Progenitor cell of endocrine pancreas (in vitro differentiated cells): ENCODE measurements around the gene NGB. TPM values are rescaled to one million over a fixed set of nuclear protein-coding genes. Genes with fewer than 3 reads are reported as not detected.

Source experiments
- DNase-seq: peaks from one replicate; pipeline ENCODE4 v3.0.0; 2021; ENCODE audit warnings: low spot score; ENCODE audit not compliant: unreplicated experiment
- H3K27ac Mint-ChIP-seq: 2 replicates; pipeline ENCODE4 v1.8.0; 2021; ENCODE audit warnings: mild to moderate bottlenecking, moderate library complexity, mixed read lengths
- H3K27me3 Mint-ChIP-seq: 2 replicates; pipeline ENCODE4 v1.8.0; 2021; ENCODE audit warnings: mixed read lengths
- H3K36me3 Mint-ChIP-seq: 2 replicates; pipeline ENCODE4 v1.8.0; 2022; ENCODE audit warnings: mixed read lengths; ENCODE audit not compliant: insufficient read depth
- H3K4me1 Mint-ChIP-seq: 2 replicates; pipeline ENCODE4 v1.8.0; 2021; ENCODE audit warnings: low read depth, mixed read lengths
- H3K4me3 Mint-ChIP-seq: 2 replicates; pipeline ENCODE4 v1.8.0; 2021; ENCODE audit warnings: low read depth, mild to moderate bottlenecking, moderate library complexity, mixed read lengths
- H3K9me3 Mint-ChIP-seq: 2 replicates; pipeline ENCODE4 v1.8.0; 2021; ENCODE audit warnings: low read depth, mixed read lengths
- CTCF ChIP-seq: fragments of 200-600 bp; sonication (generic); IDR thresholded peaks from one replicate; pipeline ENCODE4 v1.5.0; 2021; ENCODE audit warnings: antibody characterized with exemption, mild to moderate bottlenecking; ENCODE audit not compliant: unreplicated experiment
- microRNA-seq: library from miRNA; unstranded; fragments of <30 nt; microRNA quantifications from one replicate; pipeline ENCODE4 v1.1.0, GENCODE V29; 2020; ENCODE audit warnings: borderline number of aligned reads; ENCODE audit not compliant: unreplicated experiment
- total RNA-seq: library from RNA; stranded (reverse); gene quantifications from 2 replicates; pipeline ENCODE4 v1.2.1, GENCODE V29; 2021

The NGB gene
- total RNA-seq, 1 donor from 2014 or later: not detected

- H3K36me3 Mint-ChIP-seq: no peaks in the 10 kb centered on the region
- peaks cover 54% of the 10 kb centered on the region for H3K27me3 Mint-ChIP-seq
- H3K9me3 Mint-ChIP-seq: no peaks in the 10 kb centered on the region
- DNase-seq: no peak
- H3K4me3 Mint-ChIP-seq: no peak overlapping the region
- no peak for TF ChIP-seq CTCF
- H3K4me1 Mint-ChIP-seq: no peaks in the 10 kb centered on the region
- H3K27ac Mint-ChIP-seq: no peak overlapping the region
These were observed 50.6 kb downstream of the NGB start for GRCh38 chr14:77220246-77221017.

GRCh38 chr14:77219591-77219990 lies 51.4 kb downstream of the NGB start:
- H3K9me3 Mint-ChIP-seq: no peaks in the 10 kb centered on the region

GRCh38 chr14:77217551-77217950 lies 53.5 kb downstream of the NGB start:
- H3K27ac Mint-ChIP-seq: no peak overlapping the region
- no peak for TF ChIP-seq CTCF
- no peaks in the 10 kb centered on the region for H3K4me1 Mint-ChIP-seq
- peaks cover 68% of the 10 kb centered on the region for H3K27me3 Mint-ChIP-seq
- no peaks in the 10 kb centered on the region for H3K36me3 Mint-ChIP-seq
- no peak for DNase-seq
- no peaks in the 10 kb centered on the region for H3K9me3 Mint-ChIP-seq
- H3K4me3 Mint-ChIP-seq: no peak overlapping the region

More at GRCh38 chr14:77219591-77219990, 51.4 kb downstream of the NGB start:
- Mint-ChIP-seq H3K4me3 (no peak overlapping the region), H3K27ac (no peak overlapping the region), H3K4me1 (no peaks in the 10 kb centered on the region), H3K27me3 (peaks cover 59% of the 10 kb centered on the region), H3K36me3 (no peaks in the 10 kb centered on the region)
- DNase-seq: no peak
- no peak for TF ChIP-seq CTCF

Small RNA genes lying within 50 kb of the gene (microRNA-seq; reads per million reads assigned to microRNA genes)
- gene MIR1260A: not detected

Other genes with a start within 250 kb of the NGB start
- gene IRF2BPL, start 242.5 kb downstream of the NGB start, total RNA-seq: 51.1 and 56.2 TPM in 2 replicates
- 25.2 and 25.6 TPM in 2 replicates for gene CIPC, start 172.9 kb downstream of the NGB start, total RNA-seq
- gene ZDHHC22, start 129.4 kb downstream of the NGB start, total RNA-seq: 0.13 and 0.14 TPM in 2 replicates
- 1.6 and 1.8 TPM in 2 replicates for gene TMEM63C, start 89.4 kb downstream of the NGB start, total RNA-seq
- 65.5 and 66.9 TPM in 2 replicates for gene POMT2, start 49.7 kb upstream of the NGB start, total RNA-seq
- gene GSTZ1, start 49.8 kb upstream of the NGB start, total RNA-seq: 29.0 and 31.2 TPM in 2 replicates
- gene TMED8, start 105.9 kb upstream of the NGB start, total RNA-seq: 18.4 and 18.7 TPM in 2 replicates
- 9.5 and 10.7 TPM in 2 replicates for gene SAMD15, start 106.2 kb upstream of the NGB start, total RNA-seq
- gene NOXRED1, start 152.3 kb upstream of the NGB start, total RNA-seq: 1.2 and 1.8 TPM in 2 replicates
- gene VIPAS39, start 186.4 kb upstream of the NGB start, total RNA-seq: 30.7 and 33.7 TPM in 2 replicates
- 160 and 179 TPM in 2 replicates for gene AHSA1, start 186.9 kb upstream of the NGB start, total RNA-seq
- gene ISM2, start 227.6 kb upstream of the NGB start, total RNA-seq: 0.42 TPM in 1 of 2 replicates, not detected in the other